ENCODE results near the gene RBM42.

Gene RBM42

DNA sequence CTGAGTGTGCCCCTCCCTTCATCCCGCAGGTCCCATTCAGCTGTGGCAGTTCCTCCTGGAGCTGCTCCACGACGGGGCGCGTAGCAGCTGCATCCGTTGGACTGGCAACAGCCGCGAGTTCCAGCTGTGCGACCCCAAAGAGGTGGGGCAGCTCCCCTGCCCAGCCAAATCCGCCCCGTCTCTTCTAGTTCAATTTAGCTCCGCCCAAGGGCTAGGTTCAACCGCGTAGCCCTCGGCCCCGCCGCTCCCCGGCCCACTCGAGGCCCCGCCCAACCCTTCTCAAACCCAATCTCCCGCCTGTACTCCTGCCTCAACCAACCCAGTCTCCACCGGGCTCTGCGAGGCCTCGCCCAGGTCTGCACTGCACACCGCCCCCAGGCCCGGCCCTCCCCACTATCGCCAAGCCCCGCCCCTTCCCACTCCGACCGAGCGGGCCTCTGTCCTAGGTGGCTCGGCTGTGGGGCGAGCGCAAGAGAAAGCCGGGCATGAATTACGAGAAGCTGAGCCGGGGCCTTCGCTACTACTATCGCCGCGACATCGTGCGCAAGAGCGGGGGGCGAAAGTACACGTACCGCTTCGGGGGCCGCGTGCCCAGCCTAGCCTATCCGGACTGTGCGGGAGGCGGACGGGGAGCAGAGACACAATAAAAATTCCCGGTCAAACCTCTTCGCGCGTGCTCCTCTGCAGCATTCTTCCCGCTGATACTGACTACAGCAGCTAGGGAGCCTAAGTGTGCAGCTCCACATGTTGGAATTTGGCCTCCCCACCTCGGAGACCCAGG is 15.6 kb downstream of the RBM42 start:
- peaks cover 31% of the 10 kb centered on the region for H3K4me1 ChIP-seq (ENCODE audit: insufficient read depth, low read length, poor library complexity, severe bottlenecking)
- H3K4me3 ChIP-seq (ENCODE audit: low read length, poor library complexity, severe bottlenecking): peak overlapping the region; percentile 76
- H3K9me2 ChIP-seq (replicated peaks; ENCODE audit: low read depth, low read length): no peaks in the 10 kb centered on the region
- peak overlapping the region; percentile 92 for H3K4me2 ChIP-seq (ENCODE audit: low read depth, low read length, poor library complexity, severe bottlenecking)
- TF ChIP-seq, protein P1, sequence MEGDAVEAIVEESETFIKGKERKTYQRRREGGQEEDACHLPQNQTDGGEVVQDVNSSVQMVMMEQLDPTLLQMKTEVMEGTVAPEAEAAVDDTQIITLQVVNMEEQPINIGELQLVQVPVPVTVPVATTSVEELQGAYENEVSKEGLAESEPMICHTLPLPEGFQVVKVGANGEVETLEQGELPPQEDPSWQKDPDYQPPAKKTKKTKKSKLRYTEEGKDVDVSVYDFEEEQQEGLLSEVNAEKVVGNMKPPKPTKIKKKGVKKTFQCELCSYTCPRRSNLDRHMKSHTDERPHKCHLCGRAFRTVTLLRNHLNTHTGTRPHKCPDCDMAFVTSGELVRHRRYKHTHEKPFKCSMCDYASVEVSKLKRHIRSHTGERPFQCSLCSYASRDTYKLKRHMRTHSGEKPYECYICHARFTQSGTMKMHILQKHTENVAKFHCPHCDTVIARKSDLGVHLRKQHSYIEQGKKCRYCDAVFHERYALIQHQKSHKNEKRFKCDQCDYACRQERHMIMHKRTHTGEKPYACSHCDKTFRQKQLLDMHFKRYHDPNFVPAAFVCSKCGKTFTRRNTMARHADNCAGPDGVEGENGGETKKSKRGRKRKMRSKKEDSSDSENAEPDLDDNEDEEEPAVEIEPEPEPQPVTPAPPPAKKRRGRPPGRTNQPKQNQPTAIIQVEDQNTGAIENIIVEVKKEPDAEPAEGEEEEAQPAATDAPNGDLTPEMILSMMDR (conservative IDR thresholded peaks at IDR 0.05; ENCODE audit: low read length): no peak
- TF ChIP-seq EZH2phosphoT487 (IDR thresholded peaks at IDR 0.05; ENCODE audit: borderline replicate concordance): no peak
- no peaks in the 10 kb centered on the region for H3K27me3 ChIP-seq (ENCODE audit: insufficient read depth, low read length, poor library complexity, severe bottlenecking)
- H3K36me3 ChIP-seq (ENCODE audit: insufficient read depth, low read length): no peaks in the 10 kb centered on the region
- H2AFZ ChIP-seq (ENCODE audit: low read length): peak overlapping the region; percentile 99
- 0 out of 2 replicates have a peak, but pooled peaks cover 2% of the 10 kb centered on the region for H3F3A ChIP-seq (ENCODE audit: low read depth)
- H3K9ac ChIP-seq (ENCODE audit: low read depth, low read length, poor library complexity, severe bottlenecking): peak overlapping the region; percentile 73
- H3K9me3 ChIP-seq (ENCODE audit: insufficient read depth, low read depth, low read length): no peaks in the 10 kb centered on the region
- peaks cover 12% of the 10 kb centered on the region for H3K79me2 ChIP-seq (ENCODE audit: insufficient read depth, low read length)
- H4K20me1 ChIP-seq (ENCODE audit: insufficient read depth, low read length, poor library complexity, severe bottlenecking): peaks cover 10% of the 10 kb centered on the region

GRCh38 chr19:35644987-35645679 is 16.3 kb downstream of the RBM42 start:
- H3K9me3 ChIP-seq (ENCODE audit: insufficient read depth, low read depth, low read length): no peaks in the 10 kb centered on the region
- H3K9me2 ChIP-seq (replicated peaks; ENCODE audit: low read depth, low read length): no peaks in the 10 kb centered on the region
- H2AFZ ChIP-seq (ENCODE audit: low read length): peak overlapping the region; percentile 99
- peak overlapping the region; percentile 92 for H3K4me2 ChIP-seq (ENCODE audit: low read depth, low read length, poor library complexity, severe bottlenecking)
- peaks cover 14% of the 10 kb centered on the region for H4K20me1 ChIP-seq (ENCODE audit: insufficient read depth, low read length, poor library complexity, severe bottlenecking)
- H3K9ac ChIP-seq (ENCODE audit: low read depth, low read length, poor library complexity, severe bottlenecking): peak overlapping the region; percentile 18
- H3K36me3 ChIP-seq (ENCODE audit: insufficient read depth, low read length): no peaks in the 10 kb centered on the region
- H3F3A ChIP-seq (ENCODE audit: low read depth): 0 out of 2 replicates have a peak, but pooled peaks cover 2% of the 10 kb centered on the region
- H3K4me1 ChIP-seq (ENCODE audit: insufficient read depth, low read length, poor library complexity, severe bottlenecking): peaks cover 36% of the 10 kb centered on the region
- H3K27me3 ChIP-seq (ENCODE audit: insufficient read depth, low read length, poor library complexity, severe bottlenecking): no peaks in the 10 kb centered on the region
- peak overlapping the region; percentile 76 for H3K4me3 ChIP-seq (ENCODE audit: low read length, poor library complexity, severe bottlenecking)
- TF ChIP-seq, protein P1 (conservative IDR thresholded peaks at IDR 0.05; ENCODE audit: low read length): no peak
- TF ChIP-seq EZH2phosphoT487 (IDR thresholded peaks at IDR 0.05; ENCODE audit: borderline replicate concordance): no peak
- H3K79me2 ChIP-seq (ENCODE audit: insufficient read depth, low read length): peaks cover 20% of the 10 kb centered on the region

GRCh38 chr19:35645680-35646511 is 17.1 kb downstream of the RBM42 start:
- Histone ChIP-seq H2AFZ (ENCODE audit: low read length) (no peak overlapping the region; the same call in 1 of the 2 replicates), H3K79me2 (ENCODE audit: insufficient read depth, low read length) (peaks cover 27% of the 10 kb centered on the region), H3K4me3 (ENCODE audit: low read length, poor library complexity, severe bottlenecking) (no peak overlapping the region), H3K9me2 (replicated peaks; ENCODE audit: low read depth, low read length) (no peaks in the 10 kb centered on the region), H3K27me3 (ENCODE audit: insufficient read depth, low read length, poor library complexity, severe bottlenecking) (no peaks in the 10 kb centered on the region), H4K20me1 (ENCODE audit: insufficient read depth, low read length, poor library complexity, severe bottlenecking) (peaks cover 14% of the 10 kb centered on the region), H3K9ac (ENCODE audit: low read depth, low read length, poor library complexity, severe bottlenecking) (no peak overlapping the region), H3K4me2 (ENCODE audit: low read depth, low read length, poor library complexity, severe bottlenecking) (no peak overlapping the region), H3K9me3 (ENCODE audit: insufficient read depth, low read depth, low read length) (no peaks in the 10 kb centered on the region), H3F3A (ENCODE audit: low read depth) (0 out of 2 replicates have a peak, but pooled peaks cover 2% of the 10 kb centered on the region), H3K4me1 (ENCODE audit: insufficient read depth, low read length, poor library complexity, severe bottlenecking) (peaks cover 44% of the 10 kb centered on the region), H3K36me3 (ENCODE audit: insufficient read depth, low read length) (no peaks in the 10 kb centered on the region)
- TF ChIP-seq, protein P1 (conservative IDR thresholded peaks at IDR 0.05; ENCODE audit: low read length): no peak
- TF ChIP-seq EZH2phosphoT487 (IDR thresholded peaks at IDR 0.05; ENCODE audit: borderline replicate concordance): no peak

All from Loucy (cell line).